Osteoblast (primary cell): Measurements from ENCODE around the gene ZEB2. TPM values are rescaled to one million over a fixed set of nuclear protein-coding genes. Genes with fewer than 3 reads are reported as not detected.
A peak's percentile ranks its signal among the peaks of the same experiment; 100 is the strongest.

Source experiments
- DNase-seq: peaks from one replicate; pipeline ENCODE4 v3.0.0; 2011; ENCODE audit warnings: low spot score, mixed read lengths; ENCODE audit not compliant: insufficient read length; ENCODE audit errors: missing footprints
- H2AFZ ChIP-seq: 2 replicates; pipeline ENCODE4 v1.6.0; 2011; ENCODE audit warnings: mild to moderate bottlenecking, low read length
- H3K27ac ChIP-seq: 2 replicates; pipeline ENCODE4 v1.5.1; 2011; ENCODE audit warnings: mild to moderate bottlenecking, low read depth, low read length, moderate library complexity
- H3K27me3 ChIP-seq: 2 replicates; pipeline ENCODE4 v1.6.0; 2012; ENCODE audit warnings: mild to moderate bottlenecking, control low read depth, inconsistent platforms, low read length, moderate library complexity; ENCODE audit not compliant: insufficient read depth
- H3K36me3 ChIP-seq: 2 replicates; pipeline ENCODE4 v1.5.1; 2011; ENCODE audit warnings: mild to moderate bottlenecking, low read length, control low read depth, moderate library complexity; ENCODE audit not compliant: insufficient read depth
- H3K4me1 ChIP-seq: 2 replicates; pipeline ENCODE4 v1.5.1; 2011; ENCODE audit warnings: mild to moderate bottlenecking, low read length, control low read depth, moderate library complexity; ENCODE audit not compliant: insufficient read depth
- H3K4me2 ChIP-seq: 2 replicates; pipeline ENCODE4 v1.6.0; 2011; ENCODE audit warnings: mild to moderate bottlenecking, low read length; ENCODE audit not compliant: insufficient read depth
- H3K4me3 ChIP-seq: fragments of 200-600 bp; sonication (generic); 3 replicates; pipeline ENCODE4 v1.5.1; 2012; ENCODE audit warnings: mild to moderate bottlenecking, low read length, inconsistent platforms; ENCODE audit not compliant: insufficient read depth
- H3K79me2 ChIP-seq: 2 replicates; pipeline ENCODE4 v1.6.0; 2012; ENCODE audit warnings: mild to moderate bottlenecking, low read length, control low read depth, inconsistent platforms; ENCODE audit not compliant: insufficient read depth
- H3K9me3 ChIP-seq: 2 replicates; pipeline ENCODE4 v1.5.1; 2011; ENCODE audit warnings: low read depth, low read length, control low read depth
- H4K20me1 ChIP-seq: 2 replicates; pipeline ENCODE4 v1.6.0; 2012; ENCODE audit warnings: mild to moderate bottlenecking, low read length, control low read depth; ENCODE audit not compliant: insufficient read depth
- total RNA-seq: library from RNA; depleted of rRNA; stranded (reverse); fragments of >200 nt; gene quantifications from 2 replicates; pipeline ENCODE4 v1.2.3, GENCODE V29; 2012
- TF ChIP-seq, protein P1 (sequence below): IDR thresholded peaks from 2 replicates; pipeline ENCODE4 v1.5.1; 2011; ENCODE audit warnings: mild to moderate bottlenecking, low read depth, low read length, moderate library complexity; ENCODE audit errors: extremely low read depth

Gene ZEB2
- total RNA-seq, 1 donor, result 119 TPM

DNA sequence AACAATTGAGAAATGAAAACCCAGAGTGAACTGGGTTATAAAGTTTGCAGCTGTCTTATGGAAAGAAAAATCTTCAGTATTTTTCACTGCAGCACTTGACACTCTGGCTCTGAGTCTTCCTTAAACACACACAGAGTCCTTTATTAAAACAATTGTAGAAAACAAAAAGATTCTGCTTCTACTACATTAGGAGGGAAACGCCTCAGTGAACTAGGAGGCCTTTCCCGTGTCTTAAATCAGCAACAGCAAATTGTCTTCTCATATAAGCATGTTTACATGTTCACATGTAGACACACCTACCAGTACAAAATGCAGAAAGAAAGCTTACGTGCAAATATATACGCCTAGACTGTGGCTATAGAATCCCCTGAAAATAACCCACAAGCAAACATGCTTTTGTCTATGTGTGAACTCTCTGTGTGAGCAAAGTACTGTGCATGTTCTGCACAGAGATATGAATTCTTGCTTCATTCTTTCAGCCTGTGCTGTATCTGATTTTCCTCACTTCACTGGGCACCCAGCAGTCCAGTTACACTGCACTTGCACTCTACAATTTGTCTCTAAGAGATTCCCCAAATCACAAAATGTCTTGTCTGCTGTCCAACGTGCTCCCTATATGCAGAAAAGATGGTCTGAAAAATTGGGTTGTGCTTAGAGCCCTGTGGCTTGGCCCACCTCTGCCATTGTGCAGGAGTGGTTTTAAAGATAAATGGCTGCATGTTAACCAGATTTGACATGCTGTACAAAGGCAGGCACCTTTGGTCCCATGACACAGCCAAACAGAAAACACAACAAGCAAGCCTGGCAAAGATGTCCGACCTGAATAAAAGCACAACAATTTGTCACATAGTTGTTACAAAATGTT, 24.5 kb downstream of the ZEB2 start:
- Histone ChIP-seq H3K79me2 (peaks cover 93% of the 10 kb centered on the region), H3K27me3 (no peaks in the 10 kb centered on the region), H2AFZ (no peak overlapping the region), H3K36me3 (peaks cover 24% of the 10 kb centered on the region), H3K4me2 (peak overlapping the region; percentile 1), H3K4me3 (no peak overlapping the region), H4K20me1 (peaks cover 10% of the 10 kb centered on the region), H3K27ac (peak overlapping the region; percentile 34), H3K9me3 (no peaks in the 10 kb centered on the region), H3K4me1 (peaks cover 14% of the 10 kb centered on the region)
- no peak for DNase-seq
- TF ChIP-seq, protein P1, sequence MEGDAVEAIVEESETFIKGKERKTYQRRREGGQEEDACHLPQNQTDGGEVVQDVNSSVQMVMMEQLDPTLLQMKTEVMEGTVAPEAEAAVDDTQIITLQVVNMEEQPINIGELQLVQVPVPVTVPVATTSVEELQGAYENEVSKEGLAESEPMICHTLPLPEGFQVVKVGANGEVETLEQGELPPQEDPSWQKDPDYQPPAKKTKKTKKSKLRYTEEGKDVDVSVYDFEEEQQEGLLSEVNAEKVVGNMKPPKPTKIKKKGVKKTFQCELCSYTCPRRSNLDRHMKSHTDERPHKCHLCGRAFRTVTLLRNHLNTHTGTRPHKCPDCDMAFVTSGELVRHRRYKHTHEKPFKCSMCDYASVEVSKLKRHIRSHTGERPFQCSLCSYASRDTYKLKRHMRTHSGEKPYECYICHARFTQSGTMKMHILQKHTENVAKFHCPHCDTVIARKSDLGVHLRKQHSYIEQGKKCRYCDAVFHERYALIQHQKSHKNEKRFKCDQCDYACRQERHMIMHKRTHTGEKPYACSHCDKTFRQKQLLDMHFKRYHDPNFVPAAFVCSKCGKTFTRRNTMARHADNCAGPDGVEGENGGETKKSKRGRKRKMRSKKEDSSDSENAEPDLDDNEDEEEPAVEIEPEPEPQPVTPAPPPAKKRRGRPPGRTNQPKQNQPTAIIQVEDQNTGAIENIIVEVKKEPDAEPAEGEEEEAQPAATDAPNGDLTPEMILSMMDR, result no peak

DNA sequence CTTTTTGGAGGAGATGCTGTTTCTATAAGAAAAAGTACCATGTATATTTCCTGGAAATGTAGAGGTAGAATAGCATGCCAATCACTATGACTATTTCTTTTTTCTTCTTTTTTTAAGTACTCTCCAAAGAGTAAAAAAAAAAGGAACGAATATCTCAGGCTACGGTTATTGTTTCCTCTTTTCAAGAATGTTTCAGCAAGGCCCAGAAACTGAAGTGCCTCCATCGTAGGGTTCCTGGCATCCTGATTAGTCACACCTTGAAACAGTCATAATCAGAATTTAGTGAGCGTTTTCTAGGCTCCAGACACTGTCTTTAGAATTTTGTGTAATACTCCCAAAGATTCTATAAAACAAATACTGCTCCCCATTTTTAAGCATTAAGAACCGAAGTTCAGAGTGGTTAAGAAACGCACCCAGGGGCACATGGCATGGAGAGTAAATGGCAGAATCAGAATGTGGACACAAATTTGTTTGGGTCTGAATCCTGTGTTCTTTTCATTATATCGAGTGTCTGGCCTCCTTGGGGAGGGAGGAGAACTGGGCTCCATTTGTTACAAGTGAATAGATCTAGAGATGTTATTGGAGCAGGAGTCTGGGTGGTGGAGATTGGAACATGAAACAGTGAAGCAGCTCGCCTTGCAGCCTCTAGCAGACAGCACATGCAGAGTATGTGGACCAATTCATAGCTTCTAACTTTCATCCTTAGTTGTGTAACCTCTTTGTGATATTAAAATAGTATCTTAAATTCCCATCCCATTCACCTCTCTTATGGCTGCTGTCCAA, 26.7 kb downstream of the ZEB2 start:
- Histone ChIP-seq H2AFZ (no peak overlapping the region), H3K36me3 (peaks cover 19% of the 10 kb centered on the region), H3K4me2 (no peak overlapping the region), H4K20me1 (peaks cover 13% of the 10 kb centered on the region), H3K79me2 (peaks cover 93% of the 10 kb centered on the region), H3K9me3 (no peaks in the 10 kb centered on the region), H3K4me1 (peaks cover 14% of the 10 kb centered on the region), H3K27ac (no peak overlapping the region), H3K27me3 (no peaks in the 10 kb centered on the region), H3K4me3 (no peak overlapping the region)
- no peak for DNase-seq
- TF ChIP-seq, protein P1, result no peak

DNA sequence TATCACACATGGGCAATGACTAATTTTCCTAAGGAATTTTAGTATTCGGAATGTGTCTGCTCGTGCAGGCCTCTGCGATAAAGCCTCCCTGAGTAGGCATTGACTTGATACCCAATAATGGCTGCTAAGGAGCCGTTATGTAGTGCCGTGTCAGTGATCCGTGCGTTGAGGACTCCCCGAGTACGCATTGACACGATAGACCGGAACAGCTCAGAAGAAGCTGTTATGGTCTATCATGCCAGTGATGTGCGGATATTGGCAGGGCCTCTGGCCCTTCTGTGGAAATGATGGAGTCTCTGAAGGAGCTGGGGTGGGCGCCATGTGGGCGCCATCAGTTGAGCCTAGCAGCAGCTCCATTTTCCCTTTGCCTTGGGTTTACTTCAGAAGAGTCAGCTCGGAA, 29.1 kb downstream of the ZEB2 start:
- Histone ChIP-seq H3K79me2 (peaks cover 96% of the 10 kb centered on the region), H3K27me3 (no peaks in the 10 kb centered on the region), H2AFZ (no peak overlapping the region), H4K20me1 (peaks cover 8% of the 10 kb centered on the region), H3K4me1 (peaks cover 6% of the 10 kb centered on the region), H3K4me2 (no peak overlapping the region), H3K4me3 (no peak overlapping the region), H3K36me3 (peaks cover 12% of the 10 kb centered on the region), H3K27ac (no peak overlapping the region), H3K9me3 (no peaks in the 10 kb centered on the region)
- TF ChIP-seq, protein P1, result no peak
- DNase-seq, result no peak

DNA sequence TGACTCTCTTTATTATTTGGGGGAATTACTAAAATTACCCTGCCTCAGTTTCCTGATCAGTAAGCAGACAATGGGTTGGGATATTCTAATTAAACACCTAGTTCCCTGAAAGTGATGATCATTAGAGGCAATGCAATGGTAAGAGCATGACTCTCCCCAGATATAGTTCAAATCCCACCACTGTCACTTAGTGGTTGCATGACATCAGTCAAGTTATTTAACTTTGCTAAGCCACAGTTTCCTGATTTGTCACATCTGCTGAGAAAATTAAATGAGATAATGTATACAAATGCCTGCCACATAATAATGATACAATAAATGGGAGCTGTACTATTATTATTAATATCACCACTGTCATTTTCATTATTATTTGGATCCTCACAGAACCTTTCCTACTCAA, 29.9 kb downstream of the ZEB2 start:
- Histone ChIP-seq H2AFZ (no peak overlapping the region), H3K36me3 (peaks cover 12% of the 10 kb centered on the region), H3K79me2 (peaks cover 95% of the 10 kb centered on the region), H4K20me1 (peaks cover 8% of the 10 kb centered on the region), H3K27ac (no peak overlapping the region), H3K4me1 (no peaks in the 10 kb centered on the region), H3K4me3 (no peak overlapping the region), H3K27me3 (no peaks in the 10 kb centered on the region), H3K4me2 (no peak overlapping the region), H3K9me3 (no peaks in the 10 kb centered on the region)
- TF ChIP-seq, protein P1, result no peak
- DNase-seq, result no peak
